Measurements from ENCODE around the gene PLLP. TPM values are rescaled to one million over a fixed set of nuclear protein-coding genes. Genes with fewer than 3 reads are reported as not detected.

Gene PLLP
- total RNA-seq, 2 donors from 2014 or later, result 5.9 to 9.1 TPM

DNA sequence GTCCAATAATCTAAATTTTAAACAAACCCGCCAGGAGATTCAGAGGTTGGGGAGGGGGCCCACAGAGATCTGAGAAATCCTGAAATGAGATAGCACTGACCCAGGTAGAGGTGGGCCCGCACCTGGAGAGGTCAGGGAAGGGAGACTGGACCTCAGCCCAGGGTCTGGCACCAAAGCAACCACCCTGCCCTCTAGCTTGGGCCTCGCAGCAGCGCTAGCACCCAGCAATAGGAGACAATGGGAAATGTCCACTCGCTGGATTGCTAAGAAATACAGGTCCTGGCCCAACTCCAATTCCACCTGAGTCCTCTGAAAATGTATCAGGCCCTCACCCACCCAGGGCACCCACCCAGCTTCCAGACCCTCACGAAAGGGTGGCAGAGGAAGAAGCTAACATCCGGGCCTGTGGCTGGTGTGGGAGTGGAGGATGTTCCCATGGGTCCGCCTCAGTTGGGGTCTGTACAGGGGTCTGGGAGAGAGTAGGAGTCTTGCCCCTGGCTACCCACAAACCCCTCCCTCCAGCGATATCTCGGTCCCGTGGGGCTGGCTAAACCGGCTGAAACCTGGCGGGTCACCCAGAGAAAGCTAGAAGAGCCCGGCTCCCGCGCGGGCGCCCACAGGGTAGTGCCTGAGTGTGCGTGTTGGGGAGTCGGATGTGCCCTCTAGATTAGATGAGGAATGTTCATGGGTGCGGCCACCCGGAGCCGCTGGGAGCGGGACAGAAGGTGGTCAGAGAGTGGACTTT lies 1.1 kb downstream of the PLLP start:
- Mint-ChIP-seq H3K4me1 (peaks cover 12% of the 10 kb centered on the region), H3K36me3 (ENCODE audit: low read depth) (no peaks in the 10 kb centered on the region), H3K9me3 (no peaks in the 10 kb centered on the region), H3K27ac (no peak overlapping the region), H3K27me3 (ENCODE audit: insufficient read depth) (peaks cover 45% of the 10 kb centered on the region), H3K4me3 (peak overlapping the region; percentile 66)
- no peaks in the 10 kb centered on the region for H3K9me3 ChIP-seq (ENCODE audit: control insufficient read depth, low read length)
- WGBS, 2 experiments (ENCODE audit: insufficient coverage in 1 of 2, insufficient read length in 1 of 2), result 84 to 92% methylated on average over 14 to 24 of the region's 24 CpGs
- peak overlapping the region; percentile 80 for H3K4me3 ChIP-seq (ENCODE audit: low read length)
- no peaks in the 10 kb centered on the region for H3K36me3 ChIP-seq (ENCODE audit: control insufficient read depth, insufficient read depth, low read length)
- H3K27ac ChIP-seq (ENCODE audit: low read depth, low read length), result no peak overlapping the region
- H3K4me1 ChIP-seq (ENCODE audit: control insufficient read depth, insufficient read depth, low read length), result no peaks in the 10 kb centered on the region
- no peak for DNase-seq
- TF ChIP-seq CTCF (conservative IDR thresholded peaks at IDR 0.05), result no peak
- H3K27me3 ChIP-seq (ENCODE audit: control insufficient read depth, insufficient read depth, low read length, poor library complexity, severe bottlenecking), result peaks cover 19% of the 10 kb centered on the region
- H3K9ac ChIP-seq (ENCODE audit: extremely low read depth, low read length, poor library complexity, severe bottlenecking), result no peak overlapping the region

DNA sequence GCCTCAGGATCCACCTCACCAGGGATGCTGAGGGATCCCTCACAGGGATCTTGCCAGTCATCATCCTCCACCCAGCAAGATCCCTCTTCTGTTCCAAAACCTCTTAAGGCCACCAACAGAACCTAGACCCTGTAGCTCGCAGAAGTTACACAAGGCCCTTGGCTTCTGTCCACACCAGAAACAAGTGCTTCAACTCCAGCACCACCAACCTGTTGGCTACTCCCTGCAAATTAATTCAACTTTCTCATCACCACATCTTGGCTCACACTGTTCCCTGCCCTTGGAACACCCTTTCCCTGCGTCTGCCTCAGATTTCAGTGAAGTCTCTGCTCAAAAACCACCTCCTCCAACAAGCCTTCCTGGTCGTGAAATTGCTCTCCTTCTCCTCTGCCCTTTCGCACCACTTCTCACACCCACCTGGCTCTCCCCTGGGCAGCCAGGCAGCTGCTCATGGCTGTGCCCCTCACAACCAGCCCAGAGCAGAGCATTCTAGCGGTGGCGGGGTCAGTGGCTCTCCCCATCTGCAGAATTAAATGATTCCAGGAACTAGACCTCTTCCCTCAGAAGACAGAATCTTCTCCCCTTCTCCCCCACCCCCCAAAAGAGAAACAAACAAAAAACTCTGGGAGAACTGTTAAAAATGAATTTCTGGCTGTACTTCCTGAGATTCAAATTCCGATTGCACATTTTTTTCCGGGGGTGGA lies 1.8 kb downstream of the PLLP start:
- peaks cover 12% of the 10 kb centered on the region for H3K4me1 Mint-ChIP-seq
- H3K9ac ChIP-seq (ENCODE audit: extremely low read depth, low read length, poor library complexity, severe bottlenecking), result no peak overlapping the region
- no peaks in the 10 kb centered on the region for H3K36me3 Mint-ChIP-seq (ENCODE audit: low read depth)
- TF ChIP-seq CTCF (conservative IDR thresholded peaks at IDR 0.05), result no peak
- H3K4me1 ChIP-seq (ENCODE audit: control insufficient read depth, insufficient read depth, low read length), result no peaks in the 10 kb centered on the region
- no peaks in the 10 kb centered on the region for H3K9me3 Mint-ChIP-seq
- peaks cover 19% of the 10 kb centered on the region for H3K27me3 ChIP-seq (ENCODE audit: control insufficient read depth, insufficient read depth, low read length, poor library complexity, severe bottlenecking)
- no peak overlapping the region for H3K27ac Mint-ChIP-seq
- no peaks in the 10 kb centered on the region for H3K9me3 ChIP-seq (ENCODE audit: control insufficient read depth, low read length)
- 91 to 93% methylated on average over 8 of the region's 8 CpGs for WGBS, 2 experiments (ENCODE audit: insufficient coverage in 1 of 2, insufficient read length in 1 of 2)
- peak overlapping the region; percentile 66 for H3K4me3 Mint-ChIP-seq
- H3K4me3 ChIP-seq (ENCODE audit: low read length), result no peak overlapping the region
- no peak for DNase-seq
- no peaks in the 10 kb centered on the region for H3K36me3 ChIP-seq (ENCODE audit: control insufficient read depth, insufficient read depth, low read length)
- no peak overlapping the region for H3K27ac ChIP-seq (ENCODE audit: low read depth, low read length)
- peaks cover 46% of the 10 kb centered on the region for H3K27me3 Mint-ChIP-seq (ENCODE audit: insufficient read depth)

DNA sequence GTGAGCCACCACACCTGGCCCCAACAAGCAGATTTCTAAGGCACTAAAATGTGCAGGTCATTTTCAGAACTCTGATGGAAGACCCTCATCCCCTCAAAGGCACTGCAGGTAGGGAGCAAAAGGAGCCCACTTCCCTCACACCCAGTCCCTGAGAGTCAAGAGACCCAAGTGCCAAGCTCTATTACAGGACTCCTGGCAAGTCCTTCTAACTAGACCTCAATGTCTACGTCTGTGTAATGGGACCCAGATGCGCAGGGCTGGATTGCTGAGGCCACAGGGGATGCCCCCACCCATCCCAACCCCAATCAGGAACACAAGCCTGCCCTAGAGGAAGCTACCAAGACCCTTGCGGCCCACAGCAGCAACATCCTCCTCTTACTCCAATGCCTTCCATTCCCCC lies 2.7 kb downstream of the PLLP start:
- Histone ChIP-seq H3K9me3 (ENCODE audit: control insufficient read depth, low read length) (no peaks in the 10 kb centered on the region), H3K27me3 (ENCODE audit: control insufficient read depth, insufficient read depth, low read length, poor library complexity, severe bottlenecking) (peaks cover 19% of the 10 kb centered on the region), H3K4me1 (ENCODE audit: control insufficient read depth, insufficient read depth, low read length) (no peaks in the 10 kb centered on the region), H3K36me3 (ENCODE audit: control insufficient read depth, insufficient read depth, low read length) (no peaks in the 10 kb centered on the region), H3K27ac (ENCODE audit: low read depth, low read length) (no peak overlapping the region), H3K9ac (ENCODE audit: extremely low read depth, low read length, poor library complexity, severe bottlenecking) (no peak overlapping the region), H3K4me3 (ENCODE audit: low read length) (no peak overlapping the region)
- Mint-ChIP-seq H3K4me1 (peaks cover 12% of the 10 kb centered on the region), H3K9me3 (no peaks in the 10 kb centered on the region), H3K27ac (no peak overlapping the region), H3K4me3 (no peak overlapping the region), H3K36me3 (ENCODE audit: low read depth) (no peaks in the 10 kb centered on the region), H3K27me3 (ENCODE audit: insufficient read depth) (peaks cover 44% of the 10 kb centered on the region)
- WGBS, 2 experiments (ENCODE audit: insufficient coverage in 1 of 2, insufficient read length in 1 of 2), result 98 to 100% methylated on average over 2 to 3 of the region's 3 CpGs
- no peak for TF ChIP-seq CTCF (conservative IDR thresholded peaks at IDR 0.05)
- no peak for DNase-seq
